Urothelium cell line (cell line): ENCODE data around the gene UNK.

ENCODE experiments used
- DNase-seq: peaks from one replicate; pipeline ENCODE4 v3.0.0; 2011; ENCODE audit warnings: low spot score, mixed read lengths
- FAIRE-seq: peaks from 2 replicates; lab custom pipeline; 2011; peaks lifted over from hg19 to GRCh38; lab: Jason Lieb, UNC

Gene UNK

DNA sequence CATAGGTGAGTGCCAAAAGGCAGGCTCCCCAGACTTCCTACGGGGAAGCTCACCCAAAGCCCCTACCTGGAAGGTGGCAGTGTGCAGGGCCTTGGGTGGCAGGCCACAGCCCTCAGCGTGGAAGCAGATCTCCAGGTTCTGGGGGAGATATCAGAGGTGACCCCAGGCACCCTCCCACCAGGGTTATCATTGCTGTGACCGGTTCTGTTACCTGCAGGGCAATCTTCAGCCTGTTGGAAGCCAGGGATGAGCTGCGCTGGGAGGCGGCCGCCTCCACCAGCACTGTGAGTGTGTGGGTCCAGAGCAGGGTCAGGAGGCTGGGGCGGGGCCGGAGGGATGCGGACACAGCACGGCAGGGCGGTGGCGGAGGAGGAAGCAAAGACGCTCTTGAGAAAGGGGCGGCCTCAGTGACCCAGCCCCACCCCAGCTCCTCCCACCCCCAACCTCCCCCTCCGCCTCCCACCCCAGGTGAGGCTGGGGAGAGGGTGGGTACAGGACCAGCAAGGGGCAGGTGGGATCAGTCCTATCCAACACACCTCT, 46.5 kb downstream of the UNK start:
- DNase-seq (no peak), FAIRE-seq (no peak)

DNA sequence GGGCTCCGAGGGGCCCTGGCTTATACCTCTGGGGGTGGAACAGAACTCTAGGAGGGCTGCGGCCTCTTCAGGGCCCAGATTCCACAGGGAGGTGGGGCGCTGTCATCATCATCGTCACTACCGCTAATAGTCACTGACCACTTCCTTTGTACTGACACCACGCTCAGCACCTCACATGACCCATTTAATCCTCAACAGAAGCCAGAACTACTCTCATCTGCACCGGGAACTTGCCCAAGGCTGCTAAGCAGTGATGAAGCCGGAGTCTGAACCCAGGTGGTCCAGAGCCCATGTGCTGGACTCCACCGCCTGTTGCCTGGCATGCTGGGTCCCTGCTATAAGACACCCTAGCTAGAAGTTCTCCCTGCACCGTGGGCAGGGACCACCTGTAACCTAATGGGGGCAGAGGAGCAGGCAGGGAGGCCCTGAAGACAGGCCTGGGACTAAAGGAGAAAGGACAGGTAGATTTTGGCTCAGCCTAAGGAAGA, 47.6 kb downstream of the UNK start:
- peak; percentile 74 for DNase-seq

DNA sequence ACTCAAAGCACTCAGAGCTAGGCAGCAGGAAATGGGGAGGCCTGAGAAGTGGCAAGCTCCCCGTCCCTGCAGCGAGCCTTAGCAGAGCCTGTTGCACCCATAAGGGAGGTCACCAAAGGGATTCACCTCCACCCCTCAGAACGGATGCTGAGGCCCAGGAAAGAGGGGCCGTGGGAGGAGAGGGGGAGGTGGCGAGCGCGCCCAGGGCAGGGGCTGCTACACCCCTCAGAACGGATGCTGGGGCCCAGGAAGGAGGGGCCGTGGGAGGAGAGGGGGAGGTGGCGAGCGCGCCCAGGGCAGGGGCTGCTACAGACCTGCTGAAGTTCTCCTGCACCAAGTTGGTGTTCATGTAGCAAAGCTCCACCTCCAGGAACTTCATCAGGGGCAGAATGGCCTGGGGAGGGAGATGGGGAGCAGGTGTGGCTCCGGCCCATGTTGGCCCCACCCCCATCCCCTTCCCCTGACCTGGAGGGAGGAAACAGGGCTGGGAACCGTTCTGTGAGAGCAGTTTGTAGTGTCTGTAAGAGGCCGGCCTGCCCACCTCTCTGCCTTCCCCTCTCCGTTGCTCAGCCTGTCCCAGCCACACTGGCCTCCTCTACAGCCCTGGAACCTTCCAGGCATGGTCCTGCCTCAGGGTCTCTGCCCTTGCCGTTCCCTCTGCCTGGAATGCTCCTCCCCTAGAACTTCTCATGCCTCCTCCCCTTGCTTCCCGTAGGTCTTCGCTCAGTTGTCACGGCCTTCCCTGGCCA, 48.2 kb downstream of the UNK start:
- no peak for DNase-seq
- no peak for FAIRE-seq

More for the DNA sequence above, 47.6 kb downstream of the UNK start:
- FAIRE-seq, result no peak

DNA sequence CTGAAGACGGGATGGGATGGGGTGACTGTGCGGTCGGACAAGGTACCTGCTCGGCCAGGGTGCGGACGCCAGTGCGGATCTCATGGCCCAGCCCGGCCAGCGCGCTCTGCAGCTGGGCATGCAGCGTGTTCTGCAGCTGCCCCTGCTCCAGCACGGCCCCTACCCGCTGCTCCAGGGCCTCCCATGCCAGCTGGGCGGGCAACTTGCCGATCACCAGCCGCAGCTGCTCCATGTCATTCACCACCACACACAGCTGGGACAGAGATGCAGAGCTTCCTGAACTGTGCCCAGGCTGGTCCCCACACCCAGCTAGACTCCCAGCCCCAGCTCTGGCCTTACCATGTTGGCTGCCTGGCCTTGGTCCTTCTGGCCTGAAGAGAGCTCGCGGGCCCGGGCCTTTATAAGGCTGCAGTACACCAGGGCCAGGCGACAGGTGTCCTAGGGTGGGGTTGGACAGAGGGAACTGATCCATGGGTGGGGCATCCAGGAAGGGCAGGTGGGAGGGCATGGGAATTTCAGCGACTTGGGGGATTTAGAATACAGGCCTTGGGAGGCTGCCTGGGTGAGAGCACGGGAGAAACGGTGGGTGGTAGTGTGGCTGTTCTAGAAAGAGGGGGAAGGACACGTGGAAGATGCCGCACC, 49.8 kb downstream of the UNK start:
- no peak for DNase-seq
- peak; percentile 50 for FAIRE-seq

DNA sequence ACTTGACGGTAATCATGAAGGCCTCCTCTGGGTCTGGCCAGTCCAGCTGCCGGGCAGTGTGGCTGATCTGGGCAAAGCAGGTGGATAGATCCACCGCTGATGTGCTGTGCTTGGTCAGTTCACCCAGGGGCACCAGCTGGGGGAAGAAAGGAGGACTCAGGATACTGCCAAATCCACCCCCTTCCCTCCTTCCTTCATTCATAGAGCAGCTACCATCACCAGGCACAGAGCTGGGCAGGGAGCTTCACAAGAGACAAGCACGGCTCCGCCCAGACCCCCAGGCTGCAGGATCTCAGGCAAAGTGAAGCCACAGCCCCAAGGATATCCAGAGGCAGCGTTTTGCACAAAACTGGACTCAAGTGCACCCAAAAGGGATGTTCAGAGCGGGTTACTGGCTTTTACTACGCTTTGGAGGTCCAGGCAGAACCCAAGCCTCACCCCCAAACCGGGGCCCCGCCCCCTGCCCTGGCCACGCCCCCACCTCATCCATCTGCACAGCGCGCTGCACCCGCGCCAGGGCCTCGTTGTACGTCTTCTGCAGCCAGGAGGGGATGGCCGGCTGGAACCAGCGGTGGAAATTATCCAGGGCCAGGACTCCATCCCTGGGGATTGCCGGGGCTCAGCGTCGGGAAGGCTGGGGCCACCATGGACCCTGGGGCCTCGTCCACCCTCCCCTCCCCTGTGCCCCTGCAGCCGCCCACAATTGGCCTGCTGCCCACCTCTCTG, 50.5 kb downstream of the UNK start:
- DNase-seq (no peak), FAIRE-seq (no peak)

DNA sequence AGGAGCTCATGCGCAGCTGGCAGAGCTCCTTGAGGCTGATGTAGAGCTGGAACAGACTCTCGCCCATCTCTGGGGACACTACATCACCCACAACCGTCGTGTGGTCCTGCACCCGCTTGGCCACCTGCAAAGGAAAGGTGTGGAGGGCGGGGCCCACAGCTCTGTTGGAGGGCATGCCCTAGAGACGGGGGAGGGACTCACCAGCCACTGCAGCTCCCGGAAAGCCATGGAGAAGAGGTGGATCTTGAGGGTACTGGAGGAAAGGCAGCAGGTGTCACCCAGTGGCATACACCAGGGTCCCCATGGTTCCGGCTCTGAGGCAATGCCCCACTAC, 51.0 kb downstream of the UNK start:
- peak; percentile 85 for FAIRE-seq
- no peak for DNase-seq

DNA sequence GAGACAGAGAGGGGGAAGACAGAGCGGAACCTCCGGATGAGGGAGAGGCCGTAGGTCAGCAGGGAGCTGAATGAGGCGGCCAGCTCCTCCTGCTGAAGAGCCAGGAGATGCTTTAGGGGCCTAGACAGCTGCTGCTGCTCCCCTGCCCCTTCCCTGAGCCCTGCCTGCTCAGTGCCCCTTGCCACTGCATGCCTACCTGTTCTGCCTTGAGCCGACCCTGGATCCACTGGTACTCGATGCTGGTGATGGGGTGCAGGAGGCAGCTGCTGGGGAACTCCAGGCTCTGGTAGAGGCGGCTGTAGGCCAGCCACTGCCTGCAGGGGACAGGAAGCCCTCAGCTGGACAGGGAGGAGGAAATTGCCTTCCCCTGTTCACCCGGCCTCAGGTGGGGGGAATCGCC, 52.0 kb downstream of the UNK start:
- no peak for FAIRE-seq
- DNase-seq, result no peak

DNA sequence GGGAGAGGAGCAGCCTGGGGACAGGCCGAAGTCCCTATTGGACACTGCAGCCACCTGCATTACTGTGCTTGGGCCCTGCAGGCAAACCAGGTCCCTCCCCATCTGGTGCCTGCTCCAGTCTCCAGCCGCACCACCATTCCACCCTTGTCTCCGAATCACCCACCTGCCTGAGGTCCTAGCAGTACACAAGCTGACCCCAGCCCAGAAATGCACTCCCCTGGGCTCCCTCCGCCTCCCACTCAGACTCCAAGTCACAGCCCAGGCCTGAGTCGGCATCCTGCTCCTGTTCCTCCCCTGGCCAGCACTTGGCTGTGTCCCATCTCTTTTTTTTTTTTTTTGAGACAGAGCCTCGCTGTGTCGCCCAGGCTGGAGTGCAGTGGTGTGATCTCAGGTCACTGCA, 53.3 kb downstream of the UNK start:
- FAIRE-seq, result no peak

DNA sequence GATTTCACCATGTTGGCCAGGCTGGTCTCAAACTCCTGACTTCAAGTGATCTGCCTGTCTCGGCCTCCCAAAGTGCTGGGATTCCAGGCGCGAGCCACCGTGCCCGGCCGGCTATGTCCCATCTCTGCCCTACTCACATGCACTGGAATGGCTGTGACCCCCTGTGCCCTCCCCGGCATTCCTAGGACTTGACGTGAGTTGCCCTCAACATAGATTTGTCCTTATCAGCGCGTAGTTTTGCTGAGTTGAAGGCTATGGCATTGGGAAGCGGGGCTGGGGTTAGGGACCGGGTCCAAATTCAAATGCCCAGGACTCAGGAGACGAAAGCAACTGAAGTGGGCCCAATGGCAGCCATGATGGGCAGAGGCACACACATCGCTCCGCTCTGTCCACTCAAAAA, 53.8 kb downstream of the UNK start:
- no peak for DNase-seq
- FAIRE-seq, result no peak

More for the DNA sequence above, 53.3 kb downstream of the UNK start:
- DNase-seq, result no peak

DNA sequence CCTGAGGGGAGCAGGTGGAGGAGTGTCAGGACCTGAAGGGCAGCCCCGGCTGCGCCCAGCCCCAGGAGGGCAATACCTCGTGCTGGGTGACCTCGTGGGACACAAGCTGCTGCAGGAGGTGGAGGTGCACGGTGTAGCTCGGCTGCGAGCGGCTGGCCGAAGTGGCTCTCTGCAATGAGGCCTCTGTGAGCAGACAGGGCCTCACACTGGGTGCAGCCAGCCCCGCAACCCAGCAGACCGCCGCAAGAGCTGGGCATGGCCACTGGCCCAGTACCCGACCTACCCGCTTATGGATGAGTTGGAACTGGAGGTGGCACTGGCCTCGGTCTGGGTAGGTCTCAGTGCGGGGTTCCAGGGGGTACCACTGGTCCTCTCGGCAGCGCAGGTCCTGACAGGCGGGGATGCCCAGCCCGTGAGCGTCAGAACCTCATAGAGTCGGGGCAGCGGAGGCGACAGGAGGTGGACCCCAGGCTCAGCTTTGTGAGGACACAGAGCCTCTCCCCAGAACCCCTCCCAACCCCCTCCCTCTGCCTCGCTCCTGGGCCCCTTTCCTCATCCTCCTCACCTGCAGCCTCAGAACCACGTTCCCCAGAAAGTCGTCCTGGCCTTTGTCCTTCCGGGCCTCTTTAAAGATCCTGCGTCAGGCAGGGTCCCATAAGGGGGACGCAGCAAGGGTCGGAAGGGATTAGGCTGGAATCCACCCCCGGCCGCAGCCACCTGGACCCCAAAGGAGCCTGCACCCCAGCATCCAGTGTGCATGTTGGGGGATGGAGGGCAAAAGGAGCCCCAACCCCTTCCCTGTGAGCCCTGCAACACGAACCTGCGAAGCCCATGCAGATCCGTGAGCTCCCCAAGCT, 55.6 kb downstream of the UNK start:
- DNase-seq, result no peak
- no peak for FAIRE-seq

DNA sequence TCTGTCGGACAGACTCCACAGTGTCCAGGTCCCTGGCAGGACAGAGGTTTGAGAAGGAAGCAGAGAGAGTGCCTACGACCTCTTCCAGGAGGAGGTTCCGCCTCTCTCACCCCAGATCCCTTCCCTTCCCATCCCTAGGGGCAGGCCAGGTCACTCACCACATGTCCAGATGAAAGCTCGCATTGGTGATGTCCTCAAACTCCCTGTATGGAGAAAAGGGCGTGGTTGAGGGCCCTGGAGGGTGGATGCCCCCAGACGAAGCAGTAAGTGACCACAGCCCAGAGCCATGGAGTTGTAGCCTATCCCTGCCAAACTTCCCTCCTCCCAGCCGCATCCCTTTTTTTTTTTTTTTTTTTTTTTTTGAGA, 56.2 kb downstream of the UNK start:
- DNase-seq (no peak), FAIRE-seq (no peak)

DNA sequence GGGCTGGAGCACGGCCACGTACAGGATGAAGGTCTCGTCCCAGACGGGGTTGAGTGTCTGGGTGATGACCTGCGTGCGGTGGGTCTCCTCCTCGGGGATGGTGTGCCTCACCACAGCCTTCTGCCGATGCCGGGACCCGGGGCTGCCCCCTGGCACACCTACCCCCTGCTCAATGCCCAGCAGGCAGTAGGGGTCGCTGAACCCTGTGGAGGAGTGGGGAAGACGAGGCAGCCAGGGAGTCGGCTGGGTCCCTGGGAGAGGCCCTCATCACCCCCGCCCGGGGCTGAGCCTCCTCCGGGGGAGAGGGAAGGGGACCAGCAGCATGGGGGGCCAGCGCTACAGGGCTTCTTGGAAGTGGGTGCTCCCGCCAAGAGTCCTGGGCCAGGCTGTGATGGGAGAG, 57.8 kb downstream of the UNK start:
- DNase-seq (no peak), FAIRE-seq (no peak)

DNA sequence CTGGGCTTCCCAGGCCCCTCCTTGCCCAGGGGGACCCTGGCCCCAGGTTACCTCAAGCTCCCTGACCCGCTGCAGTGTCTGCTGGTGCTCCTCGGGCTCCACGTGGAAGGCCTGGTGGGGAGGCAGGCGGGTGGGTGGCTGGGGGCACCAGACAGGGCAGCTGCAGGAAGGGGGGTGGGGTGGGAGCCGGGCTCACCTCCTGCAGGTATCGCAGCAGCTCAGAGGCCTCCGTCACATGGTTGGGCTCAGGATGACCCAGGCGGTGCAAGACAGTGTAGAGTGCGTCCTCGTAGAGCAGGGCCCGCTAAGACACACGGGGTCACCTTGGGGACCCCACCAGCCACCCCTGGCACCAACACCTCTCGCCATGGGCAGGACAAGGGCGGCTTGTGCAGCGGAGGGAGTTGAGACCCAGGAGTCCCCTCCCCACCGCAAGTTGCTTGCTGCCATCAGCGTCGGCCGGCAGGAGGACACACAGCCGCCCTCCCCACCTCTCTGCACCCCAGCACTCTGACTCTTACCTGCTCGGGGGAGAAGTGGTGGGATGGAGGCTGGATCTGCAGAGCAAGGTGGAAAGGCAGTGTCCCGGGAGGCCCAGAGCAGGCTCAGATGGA, 58.5 kb downstream of the UNK start:
- FAIRE-seq (no peak), DNase-seq (no peak)

DNA sequence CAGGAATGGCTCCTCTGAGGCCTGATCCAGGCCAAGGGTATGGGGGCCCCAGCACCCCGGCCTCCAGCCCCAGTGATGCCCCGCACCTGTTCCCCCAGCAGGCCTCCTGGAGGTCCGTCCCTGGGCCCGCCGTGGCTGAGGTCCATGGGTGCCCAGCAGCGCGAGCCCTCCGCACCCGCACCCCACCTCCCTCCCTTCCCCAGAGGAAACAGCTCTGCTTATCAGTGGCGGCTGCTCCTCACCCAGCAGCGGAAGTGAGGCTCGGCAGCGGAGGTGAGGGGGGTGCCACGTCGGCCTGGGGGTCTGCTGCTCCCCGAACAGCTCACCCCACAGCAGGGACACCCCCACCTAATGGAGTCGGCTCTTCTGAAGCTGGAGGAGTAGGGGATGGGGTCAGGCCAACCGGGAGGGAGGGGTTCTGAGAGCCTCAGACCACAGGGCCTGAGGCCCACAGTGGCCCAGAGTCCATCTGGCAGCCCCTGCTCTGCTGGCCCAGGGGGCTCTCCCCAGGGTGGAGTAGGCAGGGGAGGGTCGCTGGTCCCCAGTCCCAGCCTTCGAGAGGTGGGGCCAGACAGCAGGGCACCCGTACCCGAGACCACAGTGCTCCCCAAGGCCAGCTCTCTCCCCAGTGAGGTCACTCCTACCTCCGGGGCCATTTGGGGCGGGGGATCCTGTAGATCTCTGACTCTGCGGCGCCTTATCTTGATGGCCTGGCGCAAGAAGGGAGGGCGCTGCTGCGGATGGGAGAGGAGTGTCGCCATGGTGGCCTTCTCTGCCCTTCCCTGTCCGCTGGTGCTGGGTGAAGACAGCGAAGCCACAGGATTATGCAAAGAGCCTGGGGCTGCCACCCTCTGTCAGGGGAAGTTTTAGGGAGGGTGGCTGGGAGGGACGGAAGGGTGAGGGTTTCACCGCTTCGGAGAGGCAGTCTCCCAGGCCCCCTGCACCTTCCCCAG, 59.2 kb downstream of the UNK start, which contains the start of gene UNC13D:
UNC13D (minus strand) TSS at position 828 of the 953 bp plus-strand sequence; CDS start at position 761, 67 bp downstream.
- no peak for DNase-seq
- FAIRE-seq, result no peak

DNA sequence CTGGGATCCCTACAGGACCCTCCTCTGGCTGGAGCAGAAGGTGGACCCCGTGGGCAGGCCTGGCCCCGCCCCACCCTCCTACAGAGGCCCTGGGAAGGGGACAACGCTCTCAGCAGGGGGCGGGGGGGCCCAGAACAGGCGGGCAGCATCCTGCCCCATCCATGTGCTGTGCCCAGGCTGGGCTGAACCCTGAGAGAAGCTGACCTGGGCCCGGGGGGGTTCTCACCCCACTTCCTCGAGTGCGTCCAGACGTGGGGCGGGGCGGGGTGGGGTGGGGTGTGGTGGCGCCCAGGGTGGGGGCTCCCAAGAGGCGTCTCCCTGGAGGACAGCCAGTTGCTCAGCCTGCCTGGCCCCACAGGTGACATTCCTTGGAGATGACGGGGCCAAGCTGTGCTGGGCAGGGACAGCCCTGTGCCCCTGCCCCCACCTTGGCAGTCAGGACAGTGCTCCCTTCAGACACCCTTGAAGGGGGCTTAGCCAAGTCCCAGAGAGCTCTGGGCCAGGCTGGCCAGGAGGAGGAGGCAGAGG, 60.0 kb downstream of the UNK start:
- peak; percentile 91 for DNase-seq

DNA sequence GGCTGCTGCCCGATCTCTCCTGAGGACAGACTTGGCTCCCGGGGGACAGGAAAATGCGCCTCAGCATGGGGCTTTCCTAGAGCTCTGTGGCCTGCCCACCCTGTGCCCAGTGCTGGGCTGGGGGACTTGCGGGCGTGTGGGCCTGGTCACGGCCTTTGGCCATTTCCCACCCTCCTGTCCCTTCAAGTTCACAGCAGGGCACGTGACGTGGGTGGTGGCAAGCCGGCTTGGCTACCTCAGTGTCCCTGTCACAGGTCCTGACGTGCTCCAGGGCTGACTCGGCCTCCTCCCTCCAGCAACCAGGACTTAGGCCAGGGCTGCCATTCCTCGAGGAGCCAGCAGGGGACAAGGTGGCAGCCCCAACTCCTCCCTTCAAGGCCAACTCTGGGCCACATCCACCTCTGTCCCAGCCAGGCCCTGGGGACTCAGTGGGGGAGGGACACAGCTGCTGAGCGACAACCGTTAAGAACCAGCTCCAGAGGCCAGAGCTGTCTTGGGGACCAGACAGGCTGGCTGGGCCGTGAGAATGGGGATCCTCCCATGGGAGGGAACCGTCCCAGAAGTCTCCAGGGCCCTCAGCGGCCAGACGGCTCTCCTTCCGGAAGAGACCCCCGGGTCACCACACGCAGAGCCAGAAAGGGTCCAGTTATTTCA, 60.6 kb downstream of the UNK start:
- DNase-seq (peak; percentile 92), FAIRE-seq (peak; percentile 83)

More for the DNA sequence above, 60.0 kb downstream of the UNK start:
- FAIRE-seq, result no peak

DNA sequence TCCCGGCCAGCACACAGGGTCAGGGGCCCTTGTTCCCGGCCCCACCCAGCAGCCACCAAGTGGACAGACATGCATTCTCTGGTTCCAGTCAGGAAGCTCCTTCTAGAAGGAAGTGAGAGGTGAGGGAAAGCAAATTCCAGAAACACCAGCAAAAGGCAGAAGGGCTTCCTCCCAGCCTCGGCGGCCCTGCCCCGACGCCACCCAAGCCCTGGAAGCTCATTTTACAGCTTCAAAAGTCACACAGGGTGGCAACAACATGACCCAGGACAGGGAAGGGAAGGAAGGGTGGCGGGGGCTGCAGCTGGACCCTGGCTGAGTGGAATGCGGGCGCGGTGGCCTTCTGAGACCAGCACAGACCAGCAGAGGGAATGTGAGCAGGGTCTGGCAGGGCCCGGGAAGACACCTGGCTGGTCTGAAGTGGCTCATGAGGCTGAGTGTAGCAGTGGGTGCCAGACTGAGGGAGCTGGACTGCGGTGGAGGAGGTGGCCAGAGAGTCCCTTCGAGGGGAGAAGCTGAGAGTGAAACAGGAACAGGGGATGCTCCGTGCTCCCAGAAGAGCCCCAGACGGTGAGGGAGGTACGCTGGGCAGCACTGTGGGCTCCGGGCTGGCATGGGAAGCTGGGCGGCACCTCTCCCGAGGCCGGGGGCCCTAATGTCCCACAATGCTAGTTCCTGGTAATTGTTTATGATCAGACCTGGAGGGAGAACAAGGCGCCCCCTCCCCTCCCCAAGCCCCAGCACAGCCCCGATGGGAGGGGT, 61.5 kb downstream of the UNK start:
- FAIRE-seq, result no peak

More for the DNA sequence above, 61.5 kb downstream of the UNK start:
- DNase-seq, result no peak
